ENCODE results near the gene HLA-DQA2. TPM values are rescaled to one million over a fixed set of nuclear protein-coding genes. Genes with fewer than 3 reads are reported as not detected.

The HLA-DQA2 gene
- not detected in 2 replicates for total RNA-seq (2016; rRNA removed; fragmentation: Illumina TruSeq; extraction: Trizol)
- not detected in 2 replicates for total RNA-seq (2016; cell fraction: cytosol; rRNA removed; fragmentation: Illumina TruSeq; extraction: Trizol; ENCODE audit: low read depth)
- total RNA-seq (2016; cell fraction: insoluble cytoplasmic fraction; rRNA removed; fragmentation: Illumina TruSeq; extraction: Trizol) = not detected in 2 replicates
- total RNA-seq (2016; cell fraction: membrane; rRNA removed; fragmentation: Illumina TruSeq; extraction: Trizol) = not detected in 2 replicates
- total RNA-seq (2016; cell fraction: nucleus; rRNA removed; fragmentation: Illumina TruSeq; extraction: Trizol) = not detected in 2 replicates
- not detected in 2 replicates for polyA plus RNA-seq (2011; rRNA removed)
- polyA plus RNA-seq (2011; cell fraction: cytosol; rRNA removed) = not detected in 2 replicates
- polyA plus RNA-seq (2011; cell fraction: nucleus; rRNA removed) = not detected in 2 replicates
- polyA plus RNA-seq (2012) = not detected in 2 replicates
- polyA plus RNA-seq (2016; cell fraction: cytosol; fragmentation: Illumina TruSeq; extraction: Trizol; ENCODE audit: low read depth) = not detected in 2 replicates
- not detected in 2 replicates for polyA plus RNA-seq (2016; cell fraction: insoluble cytoplasmic fraction; fragmentation: Illumina TruSeq; extraction: Trizol; ENCODE audit: low read depth)
- polyA plus RNA-seq (2016; cell fraction: membrane; fragmentation: Illumina TruSeq; extraction: Trizol; ENCODE audit: low read depth) = not detected in 2 replicates
- not detected in 2 replicates for polyA plus RNA-seq (2016; cell fraction: nucleus; fragmentation: Illumina TruSeq; extraction: Trizol; ENCODE audit: insufficient read depth, low read depth)
- not detected in 2 replicates for polyA minus RNA-seq (2011; rRNA and poly(A)+ RNA removed; ENCODE audit: low replicate concordance)
- not detected in 2 replicates for polyA minus RNA-seq (2011; cell fraction: cytosol; rRNA and poly(A)+ RNA removed)
- not detected in 2 replicates for polyA minus RNA-seq (2011; cell fraction: nucleus; rRNA and poly(A)+ RNA removed)
- Bru-seq, nascent RNA = not detected
- not detected for BruChase-seq, experiment 1, labeled RNA remaining after a 6-hour chase
- not detected for BruChase-seq, experiment 2, labeled RNA remaining after a 2-hour chase
- long read RNA-seq, experiment 1 = 0 reads
- long read RNA-seq, experiment 2 = 0 reads

- Histone ChIP-seq H3K27me3 (ENCODE audit: control insufficient read depth in 1 of 2, insufficient read depth in 2 of 2, low read length in 2 of 2) (peaks cover 0 to 13% of the 10 kb centered on the region in 2 experiments; a peak in 2 of 5 replicates), H3K4me2 (ENCODE audit: low read depth, low read length) (no peak within 1 kb of the TSS), H3K79me2 (ENCODE audit: insufficient read depth, low read length) (no peaks in the 10 kb centered on the region), H3K36me3 (replicated peaks in 1 of 2; ENCODE audit: control insufficient read depth in 1 of 2, insufficient read depth in 2 of 2, low read length in 2 of 2) (no peaks in the 10 kb centered on the region), H3K9ac (ENCODE audit: insufficient read depth, low read depth, low read length) (no peak within 1 kb of the TSS), H3K4me1 (ENCODE audit: insufficient read depth, low read length) (no peaks in the 10 kb centered on the region), H3K27ac (ENCODE audit: extremely low read length, insufficient read depth, low read length) (no peak within 1 kb of the TSS), H3K4me3 (replicated peaks in 1 of 3; ENCODE audit: insufficient read depth in 1 of 3, low read depth in 2 of 3, low read length in 3 of 3) (no peak within 1 kb of the TSS), H4K20me1 (ENCODE audit: insufficient read depth, low read length) (no peaks in the 10 kb centered on the region), H2AFZ (ENCODE audit: low read length) (no peak within 1 kb of the TSS), H3K9me3 (ENCODE audit: low read length) (no peaks in the 10 kb centered on the region)
- intact Hi-C loops (cut with micrococcal nuclease; ENCODE audit: unreplicated experiment) (no loop called here), in situ Hi-C loops (cut with HindIII; ENCODE audit: extremely low pct_ligation_motif_present, low pct_unique_long_range_greater_than_20kb) (no loop called here)
- DNase-seq (ENCODE audit: low spot score) = no peak
- CTCF ChIA-PET (ENCODE audit: low intra/inter-chr PET ratio, low total read pairs) = no interaction called here
- no peak for FAIRE-seq
- POLR2A ChIA-PET = no interaction called here
- no TSS peak for BruUV-seq (replicated peaks)
- TF ChIP-seq ZNF343 (CRISPR knock-in tag; IDR thresholded peaks at IDR 0.05) (no peak), YEATS4 (CRISPR knock-in tag; IDR thresholded peaks at IDR 0.05; ENCODE audit: borderline replicate concordance) (no peak), MLLT10 (CRISPR knock-in tag; IDR thresholded peaks at IDR 0.05) (no peak)
- WGBS (ENCODE audit: low lambda C conversion rate) = 12% methylated on average over 7 of the region's 7 CpGs
- no peak for ATAC-seq
These were observed at the start of gene HLA-DQA2 for GRCh38 chr6:32741031-32741960. Gene HLA-DQA2, plus strand, starts transcription at chr6:32741391. Its CDS starts 53 bp downstream, at chr6:32741444.

Data from HepG2 (cell line).